Activated naive CD4-positive, alpha-beta T cell treated with anti-CD3 and anti-CD28 coated beads for 36 hours (primary cell): ENCODE measurements around the gene UBE2E2. TPM values are rescaled to one million over a fixed set of nuclear protein-coding genes. Genes with fewer than 3 reads are reported as not detected.

ENCODE experiments used
- CTCF ChIA-PET: fragments of 350-600 bp; sonication (Branson Sonifier 250); formaldehyde crosslinking; loops from one replicate; lab custom pipeline; 2021; ENCODE audit warnings: antibody characterized with exemption; lab: Charles Lee
- DNase-seq: peaks from one replicate; pipeline ENCODE4 v3.0.0-alpha.2; 2020
- H3K27ac Mint-ChIP-seq: one replicate; pipeline ENCODE4 v1.8.0; 2021; ENCODE audit warnings: mild to moderate bottlenecking, mixed read lengths
- H3K27me3 Mint-ChIP-seq: one replicate; pipeline ENCODE4 v1.8.0; 2021; ENCODE audit warnings: low read depth, mixed read lengths
- H3K36me3 Mint-ChIP-seq: one replicate; pipeline ENCODE4 v1.8.0; 2021; ENCODE audit warnings: low read depth, mixed read lengths
- H3K4me1 Mint-ChIP-seq: one replicate; pipeline ENCODE4 v1.8.0; 2021; ENCODE audit warnings: low read depth, mixed read lengths
- H3K4me3 Mint-ChIP-seq: one replicate; pipeline ENCODE4 v1.8.0; 2021; ENCODE audit warnings: mild to moderate bottlenecking, moderate library complexity, mixed read lengths
- H3K9me3 Mint-ChIP-seq: one replicate; pipeline ENCODE4 v1.8.0; 2021; ENCODE audit warnings: mixed read lengths
- intact Hi-C: fragments of 100-400 bp; cut with micrococcal nuclease; formaldehyde crosslinking; loops from one replicate; pipeline ENCODE4 v1.15.1; 2023
- total RNA-seq, 2 experiments: library from RNA; stranded (reverse); gene quantifications; one replicate each; pipeline ENCODE4 v1.2.3, GENCODE V29; 2021

The UBE2E2 gene
- total RNA-seq, 2 experiments from 2014 or later = 11.6 to 14.0 TPM

GRCh38 chr3:23356923-23357322, 153.8 kb downstream of the UBE2E2 start:
- H3K36me3 Mint-ChIP-seq = no peaks in the 10 kb centered on the region
- H3K9me3 Mint-ChIP-seq = no peaks in the 10 kb centered on the region
- H3K27me3 Mint-ChIP-seq = no peaks in the 10 kb centered on the region
- CTCF ChIA-PET = no interaction called here
- intact Hi-C loops = no loop called here
- no peak overlapping the region for H3K4me3 Mint-ChIP-seq
- no peak overlapping the region for H3K27ac Mint-ChIP-seq
- DNase-seq = no peak
- no peaks in the 10 kb centered on the region for H3K4me1 Mint-ChIP-seq

GRCh38 chr3:23359116-23359515, 156.0 kb downstream of the UBE2E2 start:
- no peak overlapping the region for H3K27ac Mint-ChIP-seq
- no peaks in the 10 kb centered on the region for H3K4me1 Mint-ChIP-seq
- no peak for DNase-seq
- H3K9me3 Mint-ChIP-seq = peaks cover 10% of the 10 kb centered on the region
- peaks cover 4% of the 10 kb centered on the region for H3K36me3 Mint-ChIP-seq
- CTCF ChIA-PET = no interaction called here
- intact Hi-C loops = no loop called here
- no peak overlapping the region for H3K4me3 Mint-ChIP-seq
- no peaks in the 10 kb centered on the region for H3K27me3 Mint-ChIP-seq

- H3K36me3 Mint-ChIP-seq = peaks cover 4% of the 10 kb centered on the region
- no peaks in the 10 kb centered on the region for H3K27me3 Mint-ChIP-seq
- H3K4me3 Mint-ChIP-seq = no peak overlapping the region
- H3K4me1 Mint-ChIP-seq = peaks cover 3% of the 10 kb centered on the region
- CTCF ChIA-PET = no interaction called here
- no peak for DNase-seq
- intact Hi-C loops = no loop called here
- H3K9me3 Mint-ChIP-seq = peaks cover 15% of the 10 kb centered on the region
- no peak overlapping the region for H3K27ac Mint-ChIP-seq
These were observed 161.9 kb downstream of the UBE2E2 start for GRCh38 chr3:23365066-23365465.

- Mint-ChIP-seq H3K27me3 (no peaks in the 10 kb centered on the region), H3K4me3 (no peak overlapping the region), H3K36me3 (peaks cover 2% of the 10 kb centered on the region), H3K4me1 (peaks cover 3% of the 10 kb centered on the region), H3K27ac (no peak overlapping the region), H3K9me3 (peaks cover 9% of the 10 kb centered on the region)
- CTCF ChIA-PET = interaction anchor here (0.6 kb wide), 1 partner anchor 559 kb away, joined by 3 read pairs; no protein-coding TSS in a partner anchor
- no peak for DNase-seq
- intact Hi-C loops = no loop called here
These were observed 165.6 kb downstream of the UBE2E2 start for GRCh38 chr3:23368731-23369130.

GRCh38 chr3:23372285-23372684, 169.2 kb downstream of the UBE2E2 start:
- no peaks in the 10 kb centered on the region for H3K36me3 Mint-ChIP-seq
- no peak overlapping the region for H3K27ac Mint-ChIP-seq
- no peak for DNase-seq
- H3K4me1 Mint-ChIP-seq = peaks cover 12% of the 10 kb centered on the region
- H3K9me3 Mint-ChIP-seq = no peaks in the 10 kb centered on the region
- CTCF ChIA-PET = interaction anchor here (0.5 kb wide), 1 partner anchor 615 kb away, joined by 3 read pairs; no protein-coding TSS in a partner anchor
- no peaks in the 10 kb centered on the region for H3K27me3 Mint-ChIP-seq
- H3K4me3 Mint-ChIP-seq = no peak overlapping the region
- intact Hi-C loops = no loop called here

GRCh38 chr3:23376516-23377248, 173.6 kb downstream of the UBE2E2 start:
- intact Hi-C loops = no loop called here
- H3K9me3 Mint-ChIP-seq = peaks cover 3% of the 10 kb centered on the region

GRCh38 chr3:23377928-23378672, 175.0 kb downstream of the UBE2E2 start:
- no peak overlapping the region for H3K27ac Mint-ChIP-seq
- DNase-seq = no peak
- H3K36me3 Mint-ChIP-seq = no peaks in the 10 kb centered on the region
- peaks cover 3% of the 10 kb centered on the region for H3K9me3 Mint-ChIP-seq
- intact Hi-C loops = no loop called here
- CTCF ChIA-PET = interaction anchor here (0.6 kb wide), 1 partner anchor 206 kb away, joined by 4 read pairs; no protein-coding TSS in a partner anchor
- H3K4me1 Mint-ChIP-seq = peaks cover 12% of the 10 kb centered on the region
- H3K4me3 Mint-ChIP-seq = no peak overlapping the region
- H3K27me3 Mint-ChIP-seq = no peaks in the 10 kb centered on the region

More at GRCh38 chr3:23376516-23377248, 173.6 kb downstream of the UBE2E2 start:
- Mint-ChIP-seq H3K4me3 (no peak overlapping the region), H3K27ac (no peak overlapping the region), H3K36me3 (no peaks in the 10 kb centered on the region), H3K27me3 (no peaks in the 10 kb centered on the region), H3K4me1 (peaks cover 12% of the 10 kb centered on the region)
- no peak for DNase-seq
- CTCF ChIA-PET = interaction anchor here (0.6 kb wide), 1 partner anchor 1055 kb away, joined by 4 read pairs; no protein-coding TSS in a partner anchor

- H3K9me3 Mint-ChIP-seq = peaks cover 3% of the 10 kb centered on the region
- no peaks in the 10 kb centered on the region for H3K36me3 Mint-ChIP-seq
- no peaks in the 10 kb centered on the region for H3K27me3 Mint-ChIP-seq
- no peak overlapping the region for H3K4me3 Mint-ChIP-seq
- no peak for DNase-seq
- H3K27ac Mint-ChIP-seq = no peak overlapping the region
- peaks cover 3% of the 10 kb centered on the region for H3K4me1 Mint-ChIP-seq
- CTCF ChIA-PET = no interaction called here
- intact Hi-C loops = no loop called here
These were observed 180.7 kb downstream of the UBE2E2 start for GRCh38 chr3:23383875-23384274.

GRCh38 chr3:23385327-23385726, 182.2 kb downstream of the UBE2E2 start:
- no peak overlapping the region for H3K4me3 Mint-ChIP-seq
- H3K27me3 Mint-ChIP-seq = no peaks in the 10 kb centered on the region
- intact Hi-C loops = no loop called here
- no peaks in the 10 kb centered on the region for H3K9me3 Mint-ChIP-seq
- CTCF ChIA-PET = no interaction called here
- no peak for DNase-seq
- H3K27ac Mint-ChIP-seq = no peak overlapping the region
- peaks cover 3% of the 10 kb centered on the region for H3K4me1 Mint-ChIP-seq
- peaks cover 3% of the 10 kb centered on the region for H3K36me3 Mint-ChIP-seq

- no peak for DNase-seq
- H3K27ac Mint-ChIP-seq = no peak overlapping the region
- H3K9me3 Mint-ChIP-seq = no peaks in the 10 kb centered on the region
- peaks cover 6% of the 10 kb centered on the region for H3K4me1 Mint-ChIP-seq
- peaks cover 6% of the 10 kb centered on the region for H3K36me3 Mint-ChIP-seq
- no peaks in the 10 kb centered on the region for H3K27me3 Mint-ChIP-seq
- CTCF ChIA-PET = no interaction called here
- intact Hi-C loops = no loop called here
- no peak overlapping the region for H3K4me3 Mint-ChIP-seq
These were observed 184.3 kb downstream of the UBE2E2 start for GRCh38 chr3:23387286-23387918.

GRCh38 chr3:23389089-23389488, 186.0 kb downstream of the UBE2E2 start:
- no peak overlapping the region for H3K4me3 Mint-ChIP-seq
- intact Hi-C loops = no loop called here
- H3K9me3 Mint-ChIP-seq = no peaks in the 10 kb centered on the region
- H3K4me1 Mint-ChIP-seq = peaks cover 6% of the 10 kb centered on the region
- no peak overlapping the region for H3K27ac Mint-ChIP-seq
- H3K36me3 Mint-ChIP-seq = peaks cover 6% of the 10 kb centered on the region
- CTCF ChIA-PET = no interaction called here
- H3K27me3 Mint-ChIP-seq = no peaks in the 10 kb centered on the region
- no peak for DNase-seq

GRCh38 chr3:23389686-23390085, 186.6 kb downstream of the UBE2E2 start:
- CTCF ChIA-PET = no interaction called here
- Mint-ChIP-seq H3K36me3 (peaks cover 6% of the 10 kb centered on the region), H3K9me3 (no peaks in the 10 kb centered on the region), H3K4me3 (no peak overlapping the region), H3K27ac (no peak overlapping the region), H3K27me3 (no peaks in the 10 kb centered on the region), H3K4me1 (peaks cover 6% of the 10 kb centered on the region)
- no peak for DNase-seq
- intact Hi-C loops = no loop called here
